DOHH2 (cell line): Measurements from ENCODE around the gene CNN1.

Experiments used
- H3F3A ChIP-seq: fragments of 200-600 bp; sonication (generic), shearing (Covaris generic); 2 replicates; pipeline ENCODE4 v1.6.0; 2016; ENCODE audit warnings: antibody characterized with exemption, mild to moderate bottlenecking; ENCODE audit not compliant: control insufficient read depth, insufficient read depth
- H3K27ac ChIP-seq: fragments of 200-600 bp; sonication (generic); 2 replicates; pipeline ENCODE4 v1.5.1; 2014; ENCODE audit warnings: low read depth, mild to moderate bottlenecking, low read length, moderate library complexity
- H3K27me3 ChIP-seq: fragments of 200-600 bp; sonication (generic); 2 replicates; pipeline ENCODE4 v1.6.1; 2014; ENCODE audit warnings: mild to moderate bottlenecking, low read length, mixed read lengths; ENCODE audit not compliant: control insufficient read depth
- H3K36me3 ChIP-seq: fragments of 200-600 bp; sonication (generic); 2 replicates; pipeline ENCODE4 v1.6.1; 2014; ENCODE audit warnings: mild to moderate bottlenecking, low read length, moderate library complexity, mixed read lengths; ENCODE audit not compliant: control insufficient read depth
- H3K4me1 ChIP-seq: fragments of 200-600 bp; sonication (generic); 2 replicates; pipeline ENCODE4 v1.6.1; 2014; ENCODE audit warnings: mild to moderate bottlenecking, low read length, mixed read lengths; ENCODE audit not compliant: control insufficient read depth
- H3K4me2 ChIP-seq: fragments of 200-600 bp; sonication (generic); 2 replicates; pipeline ENCODE4 v1.6.0; 2014; ENCODE audit warnings: mild to moderate bottlenecking, low read length, moderate library complexity
- H3K4me3 ChIP-seq: fragments of 200-600 bp; sonication (generic); 2 replicates; pipeline ENCODE4 v1.5.1; 2014; ENCODE audit warnings: mild to moderate bottlenecking, low read length, mixed read lengths
- H3K79me2 ChIP-seq: fragments of 200-600 bp; sonication (generic); 2 replicates; pipeline ENCODE4 v1.6.1; 2014; ENCODE audit warnings: mild to moderate bottlenecking, low read length, mixed read lengths; ENCODE audit not compliant: control insufficient read depth
- H3K9me2 ChIP-seq: fragments of 200-600 bp; sonication (generic); replicated peaks from 2 replicates; pipeline ENCODE4 v1.6.1; 2014; ENCODE audit warnings: mild to moderate bottlenecking, low read length, mixed read lengths; ENCODE audit not compliant: control insufficient read depth
- H3K9me3 ChIP-seq: fragments of 200-600 bp; sonication (generic); 2 replicates; pipeline ENCODE4 v1.6.1; 2014; ENCODE audit warnings: antibody characterized with exemption, low read length, mixed read lengths; ENCODE audit not compliant: control insufficient read depth, insufficient read depth
- H4K20me1 ChIP-seq: fragments of 200-600 bp; sonication (generic); 2 replicates; pipeline ENCODE4 v1.6.0; 2014; ENCODE audit warnings: low read depth, mild to moderate bottlenecking, antibody characterized with exemption, low read length, moderate library complexity; ENCODE audit not compliant: control insufficient read depth, insufficient read depth
- EZH2phosphoT487 ChIP-seq: fragments of 200-600 bp; sonication (generic); IDR thresholded peaks from 2 replicates; pipeline ENCODE4 v1.6.1; 2017; ENCODE audit warnings: borderline replicate concordance, mild to moderate bottlenecking, antibody characterized with exemption, low read length, moderate library complexity, mixed read lengths
- TF ChIP-seq, protein P1 (sequence below): fragments of 200-600 bp; sonication (generic); IDR thresholded peaks from one replicate; pipeline ENCODE4 v1.5.1; 2014; ENCODE audit warnings: antibody characterized with exemption, mild to moderate bottlenecking, low read depth, low read length; ENCODE audit not compliant: poor library complexity, severe bottlenecking

Gene CNN1

DNA sequence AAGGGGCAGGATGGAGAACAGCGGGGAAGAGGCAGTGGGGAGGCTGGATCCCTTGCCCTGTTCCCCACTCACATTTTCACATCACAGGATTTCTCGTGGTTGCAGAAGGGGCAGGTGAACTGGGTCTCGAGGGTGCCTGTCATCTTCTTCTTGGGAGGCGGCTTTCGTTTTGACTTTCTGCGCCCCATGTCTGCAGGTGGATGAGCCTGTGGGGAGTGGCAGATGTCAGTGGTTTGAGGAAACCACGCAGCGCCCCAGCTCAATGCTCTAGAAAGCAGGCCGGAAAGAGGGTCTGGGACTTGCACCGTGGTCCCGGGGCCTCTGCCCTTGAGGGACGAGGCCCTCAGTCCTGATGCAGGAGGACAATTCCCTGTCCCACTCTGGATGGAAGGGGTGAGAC, 15.5 kb downstream of the CNN1 start:
- H3K4me1 ChIP-seq, result peaks cover 41% of the 10 kb centered on the region
- H3K36me3 ChIP-seq, result peaks cover 43% of the 10 kb centered on the region
- H3K27ac ChIP-seq, result no peak overlapping the region
- H3K9me3 ChIP-seq, result no peaks in the 10 kb centered on the region
- H4K20me1 ChIP-seq, result peaks cover 7% of the 10 kb centered on the region
- no peaks in the 10 kb centered on the region for H3F3A ChIP-seq
- no peak overlapping the region for H3K4me3 ChIP-seq
- H3K4me2 ChIP-seq, result peak overlapping the region; percentile 27
- no peak for TF ChIP-seq EZH2phosphoT487
- TF ChIP-seq, protein P1, sequence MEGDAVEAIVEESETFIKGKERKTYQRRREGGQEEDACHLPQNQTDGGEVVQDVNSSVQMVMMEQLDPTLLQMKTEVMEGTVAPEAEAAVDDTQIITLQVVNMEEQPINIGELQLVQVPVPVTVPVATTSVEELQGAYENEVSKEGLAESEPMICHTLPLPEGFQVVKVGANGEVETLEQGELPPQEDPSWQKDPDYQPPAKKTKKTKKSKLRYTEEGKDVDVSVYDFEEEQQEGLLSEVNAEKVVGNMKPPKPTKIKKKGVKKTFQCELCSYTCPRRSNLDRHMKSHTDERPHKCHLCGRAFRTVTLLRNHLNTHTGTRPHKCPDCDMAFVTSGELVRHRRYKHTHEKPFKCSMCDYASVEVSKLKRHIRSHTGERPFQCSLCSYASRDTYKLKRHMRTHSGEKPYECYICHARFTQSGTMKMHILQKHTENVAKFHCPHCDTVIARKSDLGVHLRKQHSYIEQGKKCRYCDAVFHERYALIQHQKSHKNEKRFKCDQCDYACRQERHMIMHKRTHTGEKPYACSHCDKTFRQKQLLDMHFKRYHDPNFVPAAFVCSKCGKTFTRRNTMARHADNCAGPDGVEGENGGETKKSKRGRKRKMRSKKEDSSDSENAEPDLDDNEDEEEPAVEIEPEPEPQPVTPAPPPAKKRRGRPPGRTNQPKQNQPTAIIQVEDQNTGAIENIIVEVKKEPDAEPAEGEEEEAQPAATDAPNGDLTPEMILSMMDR, result no peak
- no peaks in the 10 kb centered on the region for H3K27me3 ChIP-seq
- peaks cover 39% of the 10 kb centered on the region for H3K79me2 ChIP-seq
- no peaks in the 10 kb centered on the region for H3K9me2 ChIP-seq

DNA sequence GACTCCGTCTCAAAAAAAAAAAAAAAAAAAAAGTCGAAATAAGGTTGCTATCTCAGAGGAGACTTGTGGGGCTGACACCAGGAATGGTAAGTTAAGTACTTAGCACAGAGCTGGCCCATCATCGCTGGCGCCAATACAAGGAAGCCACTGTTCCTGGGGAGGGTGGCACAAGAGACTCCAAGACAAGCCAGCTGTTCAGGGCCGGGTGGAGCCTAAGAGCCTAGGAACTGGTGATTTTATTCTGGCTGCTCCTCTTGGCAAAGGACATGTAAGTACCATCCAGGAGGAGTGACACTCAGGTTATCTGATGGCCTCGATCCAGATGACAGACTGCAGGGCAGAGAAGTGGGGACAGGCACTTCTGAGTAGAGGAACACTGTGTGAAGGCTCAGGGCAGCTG, 16.6 kb downstream of the CNN1 start:
- peaks cover 44% of the 10 kb centered on the region for H3K4me1 ChIP-seq
- no peak overlapping the region for H3K27ac ChIP-seq
- H3K9me2 ChIP-seq, result no peaks in the 10 kb centered on the region
- TF ChIP-seq, protein P1, result no peak
- no peak for TF ChIP-seq EZH2phosphoT487
- H3K36me3 ChIP-seq, result peaks cover 43% of the 10 kb centered on the region
- no peaks in the 10 kb centered on the region for H3K27me3 ChIP-seq
- H3K4me3 ChIP-seq, result no peak overlapping the region
- no peaks in the 10 kb centered on the region for H3K9me3 ChIP-seq
- peaks cover 7% of the 10 kb centered on the region for H4K20me1 ChIP-seq
- peaks cover 5% of the 10 kb centered on the region for H3F3A ChIP-seq
- H3K79me2 ChIP-seq, result peaks cover 49% of the 10 kb centered on the region
- no peak overlapping the region for H3K4me2 ChIP-seq

DNA sequence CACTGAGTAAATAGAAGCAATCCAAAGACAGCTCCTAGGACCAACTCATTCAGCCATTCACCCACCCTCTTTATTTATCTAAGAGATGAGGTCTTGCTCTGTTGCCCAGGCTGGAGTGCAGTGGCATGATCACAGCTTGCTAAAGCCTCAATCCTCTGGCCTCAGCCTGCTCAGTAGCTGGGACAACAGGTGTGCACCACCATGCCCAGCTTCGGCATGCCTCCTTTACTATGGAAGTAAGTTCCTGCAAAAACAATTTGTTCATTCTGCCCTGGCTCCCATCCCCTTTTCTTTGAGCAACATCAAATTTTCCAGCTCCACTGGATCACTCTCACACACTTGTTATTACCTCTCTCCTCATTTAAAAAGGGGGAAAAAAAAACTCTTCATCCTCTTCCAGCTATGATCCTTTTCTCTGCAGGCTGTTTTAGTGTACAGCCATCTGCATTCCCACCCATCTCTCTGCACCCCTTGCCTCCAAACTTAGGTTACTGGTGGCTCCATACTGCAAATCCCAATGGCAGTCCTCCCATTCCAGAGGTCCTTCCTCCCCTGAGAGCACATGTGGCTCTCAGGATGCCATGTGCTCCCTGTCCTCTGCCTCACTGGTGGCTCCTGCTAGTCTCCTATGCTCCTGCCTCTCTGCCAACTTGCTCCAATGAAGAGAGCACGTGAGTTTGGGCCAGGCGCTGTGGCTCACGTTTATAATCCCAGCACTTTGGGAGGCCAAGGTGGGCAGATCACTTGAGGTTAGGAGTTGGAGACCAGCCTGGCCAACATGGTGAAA, 18.2 kb downstream of the CNN1 start:
- Histone ChIP-seq H3K27me3 (no peaks in the 10 kb centered on the region), H3K79me2 (peaks cover 57% of the 10 kb centered on the region), H3K9me2 (no peaks in the 10 kb centered on the region), H3K27ac (no peak overlapping the region), H3K4me3 (no peak overlapping the region), H4K20me1 (peaks cover 7% of the 10 kb centered on the region), H3K9me3 (no peaks in the 10 kb centered on the region), H3K4me2 (no peak overlapping the region), H3F3A (peaks cover 9% of the 10 kb centered on the region), H3K4me1 (peaks cover 55% of the 10 kb centered on the region), H3K36me3 (peaks cover 40% of the 10 kb centered on the region)
- TF ChIP-seq, protein P1, result no peak
- no peak for TF ChIP-seq EZH2phosphoT487
